Measurements from ENCODE around the gene DNM3. TPM values are rescaled to one million over a fixed set of nuclear protein-coding genes. Genes with fewer than 3 reads are reported as not detected.

The DNM3 gene
- total RNA-seq, 1 donor from 2014 or later: 1.1 TPM

- TF ChIP-seq CTCF (IDR thresholded peaks at IDR 0.05): no peak
- no peak for TF ChIP-seq EZH2phosphoT487 (IDR thresholded peaks at IDR 0.05)
- H3K79me2 ChIP-seq (ENCODE audit: low read depth): no peaks in the 10 kb centered on the region
- no peak overlapping the region for H3K9ac ChIP-seq
- H3K9me3 ChIP-seq (ENCODE audit: low read depth): no peaks in the 10 kb centered on the region
- H3K36me3 ChIP-seq: no peaks in the 10 kb centered on the region
- Mint-ChIP-seq H3K4me1 (peaks cover 15% of the 10 kb centered on the region), H3K27me3 (ENCODE audit: insufficient read depth, low read depth) (peaks cover 4% of the 10 kb centered on the region), H3K9me3 (no peaks in the 10 kb centered on the region), H3K36me3 (no peaks in the 10 kb centered on the region), H3K4me3 (no peak overlapping the region), H3K27ac (no peak overlapping the region)
- H3K27ac ChIP-seq: no peak overlapping the region
- no peaks in the 10 kb centered on the region for H3K27me3 ChIP-seq
- H4K20me1 ChIP-seq (ENCODE audit: low read depth): no peaks in the 10 kb centered on the region
- H3K4me1 ChIP-seq: peaks cover 6% of the 10 kb centered on the region
- H3F3A ChIP-seq (ENCODE audit: low read depth): no peaks in the 10 kb centered on the region
- H3K4me3 ChIP-seq: no peak overlapping the region
- H2AFZ ChIP-seq (replicated peaks): no peak overlapping the region
- no peak for DNase-seq (ENCODE audit: low spot score)
- H3K4me2 ChIP-seq: no peak overlapping the region
These were observed 438.8 kb downstream of the DNM3 start for GRCh38 chr1:172279939-172280636.

- no peaks in the 10 kb centered on the region for H3K9me3 Mint-ChIP-seq
These were observed 442.5 kb downstream of the DNM3 start for GRCh38 chr1:172283766-172284165.

GRCh38 chr1:172286629-172287076 lies 445.4 kb downstream of the DNM3 start:
- no peak overlapping the region for H3K27ac ChIP-seq
- no peak overlapping the region for H3K4me2 ChIP-seq
- H3K4me3 Mint-ChIP-seq: no peak overlapping the region

More at GRCh38 chr1:172283766-172284165, 442.5 kb downstream of the DNM3 start:
- Mint-ChIP-seq H3K27me3 (ENCODE audit: insufficient read depth, low read depth) (peaks cover 5% of the 10 kb centered on the region), H3K36me3 (no peaks in the 10 kb centered on the region), H3K4me1 (peaks cover 6% of the 10 kb centered on the region), H3K4me3 (no peak overlapping the region), H3K27ac (no peak overlapping the region)
- H3K79me2 ChIP-seq (ENCODE audit: low read depth): no peaks in the 10 kb centered on the region
- no peaks in the 10 kb centered on the region for H3F3A ChIP-seq (ENCODE audit: low read depth)
- TF ChIP-seq EZH2phosphoT487 (IDR thresholded peaks at IDR 0.05) (no peak), CTCF (IDR thresholded peaks at IDR 0.05) (no peak), EZH2 (IDR thresholded peaks at IDR 0.05) (no peak)
- no peaks in the 10 kb centered on the region for H3K27me3 ChIP-seq
- no peaks in the 10 kb centered on the region for H3K9me3 ChIP-seq (ENCODE audit: low read depth)
- H3K4me1 ChIP-seq: peaks cover 1% of the 10 kb centered on the region
- H3K27ac ChIP-seq: no peak overlapping the region
- H2AFZ ChIP-seq (replicated peaks): no peak overlapping the region
- no peaks in the 10 kb centered on the region for H3K36me3 ChIP-seq
- no peak for DNase-seq (ENCODE audit: low spot score)
- H3K4me2 ChIP-seq: no peak overlapping the region
- H3K4me3 ChIP-seq: no peak overlapping the region
- H3K9ac ChIP-seq: no peak overlapping the region
- H4K20me1 ChIP-seq (ENCODE audit: low read depth): no peaks in the 10 kb centered on the region

More at GRCh38 chr1:172286629-172287076, 445.4 kb downstream of the DNM3 start:
- H3K27me3 ChIP-seq: no peaks in the 10 kb centered on the region
- no peak for DNase-seq (ENCODE audit: low spot score)
- Mint-ChIP-seq H3K27ac (no peak overlapping the region), H3K27me3 (ENCODE audit: insufficient read depth, low read depth) (peaks cover 5% of the 10 kb centered on the region), H3K36me3 (no peaks in the 10 kb centered on the region), H3K9me3 (no peaks in the 10 kb centered on the region), H3K4me1 (no peaks in the 10 kb centered on the region)
- no peaks in the 10 kb centered on the region for H3K4me1 ChIP-seq
- H3K36me3 ChIP-seq: no peaks in the 10 kb centered on the region
- H4K20me1 ChIP-seq (ENCODE audit: low read depth): no peaks in the 10 kb centered on the region
- H3K9ac ChIP-seq: no peak overlapping the region
- no peaks in the 10 kb centered on the region for H3K9me3 ChIP-seq (ENCODE audit: low read depth)
- no peak for TF ChIP-seq EZH2phosphoT487 (IDR thresholded peaks at IDR 0.05)
- no peak for TF ChIP-seq CTCF (IDR thresholded peaks at IDR 0.05)
- TF ChIP-seq EZH2 (IDR thresholded peaks at IDR 0.05): no peak
- H3F3A ChIP-seq (ENCODE audit: low read depth): no peaks in the 10 kb centered on the region
- H3K4me3 ChIP-seq: no peak overlapping the region
- H2AFZ ChIP-seq (replicated peaks): no peak overlapping the region
- H3K79me2 ChIP-seq (ENCODE audit: low read depth): no peaks in the 10 kb centered on the region

Data from neural progenitor cell (in vitro differentiated cells).